Endodermal cell (in vitro differentiated cells): Measurements from ENCODE around the gene KCNJ13. TPM values are rescaled to one million over a fixed set of nuclear protein-coding genes. Genes with fewer than 3 reads are reported as not detected.

Source experiments
- DNase-seq: peaks from one replicate; pipeline ENCODE4 v3.0.0-alpha.2; 2017
- H3K27ac ChIP-seq: 2 replicates; pipeline ENCODE4 v1.5.1; 2013; ENCODE audit warnings: mild to moderate bottlenecking, low read depth, low read length, moderate library complexity
- H3K27me3 ChIP-seq: 2 replicates; pipeline ENCODE4 v1.6.1; 2013; ENCODE audit warnings: mild to moderate bottlenecking, low read length, moderate library complexity; ENCODE audit not compliant: insufficient read depth, control insufficient read depth, poor library complexity, severe bottlenecking
- H3K36me3 ChIP-seq: 2 replicates; pipeline ENCODE4 v1.7.0; 2013; ENCODE audit warnings: mild to moderate bottlenecking, low read length, moderate library complexity; ENCODE audit not compliant: control insufficient read depth, insufficient read depth
- H3K4me1 ChIP-seq: one replicate; pipeline ENCODE4 v1.7.0; 2013; ENCODE audit warnings: low read length; ENCODE audit not compliant: control insufficient read depth, insufficient read depth
- H3K4me3 ChIP-seq: 2 replicates; pipeline ENCODE4 v1.5.1; 2013; ENCODE audit warnings: mild to moderate bottlenecking, low read length, moderate library complexity
- H3K9ac ChIP-seq: 2 replicates; pipeline ENCODE4 v1.6.1; 2013; ENCODE audit warnings: mild to moderate bottlenecking, low read length, moderate library complexity; ENCODE audit not compliant: poor library complexity, severe bottlenecking; ENCODE audit errors: extremely low read depth
- H3K9me3 ChIP-seq: 2 replicates; pipeline ENCODE4 v1.6.1; 2013; ENCODE audit warnings: mild to moderate bottlenecking, low read length, moderate library complexity; ENCODE audit not compliant: control insufficient read depth
- H3K27ac Mint-ChIP-seq: 2 replicates; pipeline ENCODE4 v1.8.0; 2020; ENCODE audit warnings: mixed read lengths
- H3K27me3 Mint-ChIP-seq: 2 replicates; pipeline ENCODE4 v1.8.0; 2021; ENCODE audit warnings: mild to moderate bottlenecking, mixed read lengths; ENCODE audit not compliant: insufficient read depth
- H3K36me3 Mint-ChIP-seq: 2 replicates; pipeline ENCODE4 v1.8.0; 2020; ENCODE audit warnings: low read depth, mixed read lengths
- H3K4me1 Mint-ChIP-seq: 2 replicates; pipeline ENCODE4 v1.8.0; 2020; ENCODE audit warnings: mixed read lengths
- H3K4me3 Mint-ChIP-seq: 2 replicates; pipeline ENCODE4 v1.8.0; 2020; ENCODE audit warnings: mild to moderate bottlenecking, moderate library complexity, mixed read lengths
- H3K9me3 Mint-ChIP-seq: 2 replicates; pipeline ENCODE4 v1.8.0; 2020; ENCODE audit warnings: mild to moderate bottlenecking, mixed read lengths
- WGBS, 2 experiments: methylation state at CpG; one replicate each; pipeline versions ENCODE4 v1.1.5 to v1.1.7; 2013; ENCODE audit warnings: missing lambda C conversion rate in 2 of 2, mixed read lengths in 1 of 2; ENCODE audit not compliant: insufficient coverage in 1 of 2, insufficient read length in 1 of 2; 5-methylcytosine and 5-hydroxymethylcytosine counted together
- total RNA-seq, 2 donors: library from RNA; stranded (reverse); fragmentation: NEBNext Ultra II Directional in 1 of 2; extraction: Animal tissue kit (Norgen Biotek cat#: 25700) in 1 of 2; gene quantifications; 2 replicates in 1 of 2; 3 replicates in 1 of 2; pipeline ENCODE4 v1.2.1, GENCODE V29; 2021
- TF ChIP-seq, protein P1 (sequence below): fragments of 200-600 bp; sonication (generic); conservative IDR thresholded peaks from 2 replicates; pipeline ENCODE4 v1.5.0; 2021; ENCODE audit warnings: antibody characterized with exemption, mild to moderate bottlenecking

KCNJ13 gene
- total RNA-seq, 2 donors from 2014 or later: 0.15 to 1.0 TPM

- WGBS, 2 experiments: 92% methylated on average over 1 of the region's 1 CpG; no CpG with 5 or more reads in 1 of the 2 experiments
- H3K4me3 Mint-ChIP-seq: no peak overlapping the region
- H3K27ac Mint-ChIP-seq: no peak overlapping the region
Measured at GRCh38 chr2:232744963-232745362, 31.4 kb downstream of the KCNJ13 start.

GRCh38 chr2:232741972-232742371 lies 34.4 kb downstream of the KCNJ13 start:
- Mint-ChIP-seq H3K4me3 (no peak overlapping the region), H3K4me1 (peaks cover 14% of the 10 kb centered on the region), H3K27ac (no peak overlapping the region), H3K36me3 (peaks cover 14% of the 10 kb centered on the region), H3K9me3 (no peaks in the 10 kb centered on the region), H3K27me3 (no peaks in the 10 kb centered on the region)
- no peak for DNase-seq
- no peak overlapping the region for H3K9ac ChIP-seq
- no peaks in the 10 kb centered on the region for H3K4me1 ChIP-seq
- H3K27me3 ChIP-seq: no peaks in the 10 kb centered on the region
- H3K9me3 ChIP-seq: no peaks in the 10 kb centered on the region
- TF ChIP-seq, protein P1, sequence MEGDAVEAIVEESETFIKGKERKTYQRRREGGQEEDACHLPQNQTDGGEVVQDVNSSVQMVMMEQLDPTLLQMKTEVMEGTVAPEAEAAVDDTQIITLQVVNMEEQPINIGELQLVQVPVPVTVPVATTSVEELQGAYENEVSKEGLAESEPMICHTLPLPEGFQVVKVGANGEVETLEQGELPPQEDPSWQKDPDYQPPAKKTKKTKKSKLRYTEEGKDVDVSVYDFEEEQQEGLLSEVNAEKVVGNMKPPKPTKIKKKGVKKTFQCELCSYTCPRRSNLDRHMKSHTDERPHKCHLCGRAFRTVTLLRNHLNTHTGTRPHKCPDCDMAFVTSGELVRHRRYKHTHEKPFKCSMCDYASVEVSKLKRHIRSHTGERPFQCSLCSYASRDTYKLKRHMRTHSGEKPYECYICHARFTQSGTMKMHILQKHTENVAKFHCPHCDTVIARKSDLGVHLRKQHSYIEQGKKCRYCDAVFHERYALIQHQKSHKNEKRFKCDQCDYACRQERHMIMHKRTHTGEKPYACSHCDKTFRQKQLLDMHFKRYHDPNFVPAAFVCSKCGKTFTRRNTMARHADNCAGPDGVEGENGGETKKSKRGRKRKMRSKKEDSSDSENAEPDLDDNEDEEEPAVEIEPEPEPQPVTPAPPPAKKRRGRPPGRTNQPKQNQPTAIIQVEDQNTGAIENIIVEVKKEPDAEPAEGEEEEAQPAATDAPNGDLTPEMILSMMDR: no peak
- H3K27ac ChIP-seq: no peak overlapping the region
- 90 to 100% methylated on average over 1 to 3 of the region's 3 CpGs for whole genome bisulfite sequencing, 2 experiments
- peaks cover 23% of the 10 kb centered on the region for H3K36me3 ChIP-seq
- H3K4me3 ChIP-seq: no peak overlapping the region

More at GRCh38 chr2:232744963-232745362, 31.4 kb downstream of the KCNJ13 start:
- H3K36me3 Mint-ChIP-seq: peaks cover 26% of the 10 kb centered on the region
- H3K4me1 Mint-ChIP-seq: peaks cover 14% of the 10 kb centered on the region
- TF ChIP-seq, protein P1: no peak
- Histone ChIP-seq H3K4me3 (no peak overlapping the region), H3K4me1 (no peaks in the 10 kb centered on the region), H3K9me3 (no peaks in the 10 kb centered on the region), H3K27me3 (no peaks in the 10 kb centered on the region), H3K9ac (no peak overlapping the region), H3K27ac (no peak overlapping the region), H3K36me3 (peaks cover 40% of the 10 kb centered on the region)
- H3K9me3 Mint-ChIP-seq: no peaks in the 10 kb centered on the region
- H3K27me3 Mint-ChIP-seq: no peaks in the 10 kb centered on the region
- no peak for DNase-seq

GRCh38 chr2:232741294-232741693 lies 35.1 kb downstream of the KCNJ13 start:
- Mint-ChIP-seq H3K9me3 (no peaks in the 10 kb centered on the region), H3K4me3 (no peak overlapping the region), H3K4me1 (peaks cover 14% of the 10 kb centered on the region), H3K36me3 (peaks cover 17% of the 10 kb centered on the region), H3K27me3 (no peaks in the 10 kb centered on the region), H3K27ac (no peak overlapping the region)
- Histone ChIP-seq H3K36me3 (peaks cover 29% of the 10 kb centered on the region), H3K4me1 (no peaks in the 10 kb centered on the region), H3K27me3 (no peaks in the 10 kb centered on the region), H3K9ac (no peak overlapping the region), H3K9me3 (no peaks in the 10 kb centered on the region), H3K27ac (no peak overlapping the region), H3K4me3 (no peak overlapping the region)
- 94 to 97% methylated on average over 2 to 4 of the region's 4 CpGs for WGBS, 2 experiments
- TF ChIP-seq, protein P1: no peak
- no peak for DNase-seq
